ENCODE data around the gene TTC34.

DNA sequence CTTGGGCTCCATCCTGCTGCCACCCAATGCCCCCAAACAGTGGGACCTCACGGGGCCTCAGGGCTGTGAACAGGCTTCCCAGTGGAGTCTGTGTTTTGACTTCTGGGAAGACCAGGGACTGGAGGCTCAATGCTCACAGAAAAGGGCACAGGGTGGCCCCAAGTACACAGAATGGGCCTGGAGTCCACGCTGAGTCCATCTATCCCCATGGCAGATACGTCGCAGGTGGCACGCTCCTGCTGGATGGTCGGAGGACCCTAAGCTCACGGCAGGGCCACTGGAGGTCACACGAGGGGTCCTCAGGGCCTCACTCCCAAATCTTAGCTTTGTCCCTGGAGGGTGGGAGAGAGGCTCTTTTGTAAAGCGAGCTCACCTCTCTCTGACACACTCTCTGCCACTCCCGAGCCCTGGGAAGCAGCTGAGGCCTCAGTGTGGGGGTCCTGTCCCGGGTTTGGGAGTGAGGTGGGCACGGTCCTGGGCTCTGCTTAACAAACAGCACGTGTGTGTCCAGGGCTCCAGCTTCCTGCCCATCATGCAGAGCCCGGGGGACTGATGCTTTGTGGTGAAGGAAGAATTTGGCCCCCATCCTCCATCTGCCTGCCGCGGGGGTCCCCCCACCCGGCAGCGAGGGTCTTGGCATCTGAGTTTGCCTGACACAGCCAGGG is 27.2 kb upstream of the TTC34 start:
- TF ChIP-seq, protein P1, sequence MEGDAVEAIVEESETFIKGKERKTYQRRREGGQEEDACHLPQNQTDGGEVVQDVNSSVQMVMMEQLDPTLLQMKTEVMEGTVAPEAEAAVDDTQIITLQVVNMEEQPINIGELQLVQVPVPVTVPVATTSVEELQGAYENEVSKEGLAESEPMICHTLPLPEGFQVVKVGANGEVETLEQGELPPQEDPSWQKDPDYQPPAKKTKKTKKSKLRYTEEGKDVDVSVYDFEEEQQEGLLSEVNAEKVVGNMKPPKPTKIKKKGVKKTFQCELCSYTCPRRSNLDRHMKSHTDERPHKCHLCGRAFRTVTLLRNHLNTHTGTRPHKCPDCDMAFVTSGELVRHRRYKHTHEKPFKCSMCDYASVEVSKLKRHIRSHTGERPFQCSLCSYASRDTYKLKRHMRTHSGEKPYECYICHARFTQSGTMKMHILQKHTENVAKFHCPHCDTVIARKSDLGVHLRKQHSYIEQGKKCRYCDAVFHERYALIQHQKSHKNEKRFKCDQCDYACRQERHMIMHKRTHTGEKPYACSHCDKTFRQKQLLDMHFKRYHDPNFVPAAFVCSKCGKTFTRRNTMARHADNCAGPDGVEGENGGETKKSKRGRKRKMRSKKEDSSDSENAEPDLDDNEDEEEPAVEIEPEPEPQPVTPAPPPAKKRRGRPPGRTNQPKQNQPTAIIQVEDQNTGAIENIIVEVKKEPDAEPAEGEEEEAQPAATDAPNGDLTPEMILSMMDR (IDR thresholded peaks at IDR 0.05), result no peak
- TF ChIP-seq EZH2phosphoT487 (IDR thresholded peaks at IDR 0.05), result no peak

Measured in neural progenitor cell (in vitro differentiated cells).